ENCODE measurements around the gene MICB.
A peak's percentile ranks its signal among the peaks of the same experiment; 100 is the strongest.

The MICB gene

GRCh38 chr6:31534521-31535040 lies 36.6 kb downstream of the MICB start:
- no peak overlapping the region for H3K4me3 ChIP-seq (ENCODE audit: insufficient read depth, low read length, poor library complexity, severe bottlenecking)
- H3K9ac ChIP-seq (ENCODE audit: low read length), result no peak overlapping the region
- H3K27ac ChIP-seq (ENCODE audit: low read depth, low read length), result no peak overlapping the region
- peaks cover 72% of the 10 kb centered on the region for H4K20me1 ChIP-seq (ENCODE audit: low read depth, low read length)
- peaks cover 83% of the 10 kb centered on the region for H3K36me3 ChIP-seq (ENCODE audit: low read length)
- H3K4me2 ChIP-seq (ENCODE audit: low read depth, low read length, poor library complexity, severe bottlenecking), result no peak overlapping the region
- H2AFZ ChIP-seq (ENCODE audit: low read depth, low read length, severe bottlenecking), result no peak overlapping the region
- H3F3A ChIP-seq (ENCODE audit: insufficient read depth), result peaks cover 61% of the 10 kb centered on the region
- no peaks in the 10 kb centered on the region for H3K9me2 ChIP-seq (replicated peaks; ENCODE audit: insufficient read depth, low read length)
- no peaks in the 10 kb centered on the region for H3K9me3 ChIP-seq (ENCODE audit: insufficient read depth, low read length)
- TF ChIP-seq EZH2phosphoT487 (conservative IDR thresholded peaks at IDR 0.05; ENCODE audit: low read length) (no peak), CTCF (IDR thresholded peaks at IDR 0.05; ENCODE audit: insufficient read depth, low read length, poor library complexity, severe bottlenecking) (no peak)
- peaks cover 56% of the 10 kb centered on the region for H3K79me2 ChIP-seq (ENCODE audit: insufficient read depth, low read length)
- H3K27me3 ChIP-seq (ENCODE audit: low read length), result no peaks in the 10 kb centered on the region

DNA sequence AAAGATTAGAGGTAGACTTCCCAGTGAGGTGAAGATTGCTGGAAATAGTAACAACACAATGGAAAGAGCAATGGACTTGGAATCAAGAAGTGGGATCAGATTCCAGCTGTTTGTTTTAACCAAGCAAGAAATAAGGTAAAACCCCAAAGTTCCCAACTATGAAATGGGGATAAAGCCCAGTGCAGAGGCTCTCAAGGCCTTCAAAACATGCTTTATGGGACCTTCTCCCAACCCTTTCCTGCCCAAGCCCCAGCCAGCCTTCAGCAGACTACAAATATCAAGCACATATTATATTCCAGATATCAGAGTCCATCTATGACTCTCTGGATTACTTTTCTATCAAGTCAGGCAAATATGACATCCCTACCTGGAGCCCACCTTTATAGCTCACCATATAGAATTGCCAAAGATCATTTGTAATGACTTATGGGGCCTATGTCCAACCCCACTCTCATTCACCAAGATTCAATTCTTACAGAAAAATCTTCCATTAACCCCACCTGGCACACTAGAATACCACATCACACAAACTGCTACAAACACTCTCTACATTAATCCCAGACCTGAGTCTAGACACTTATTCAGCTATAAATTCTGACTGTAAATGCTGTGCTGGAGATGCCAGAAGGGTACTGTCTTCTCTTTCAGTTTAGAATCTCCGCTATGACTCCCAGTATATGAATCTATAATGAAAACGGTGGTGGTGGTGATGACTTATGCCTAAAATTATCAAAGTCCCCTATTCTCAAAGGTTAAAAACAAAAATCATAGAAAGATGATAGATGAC lies 37.8 kb downstream of the MICB start:
- peaks cover 92% of the 10 kb centered on the region for H3K36me3 ChIP-seq (ENCODE audit: low read length)
- H3K79me2 ChIP-seq (ENCODE audit: insufficient read depth, low read length), result peaks cover 68% of the 10 kb centered on the region
- no peaks in the 10 kb centered on the region for H3K27me3 ChIP-seq (ENCODE audit: low read length)
- no peak overlapping the region for H3K4me3 ChIP-seq (ENCODE audit: insufficient read depth, low read length, poor library complexity, severe bottlenecking)
- no peaks in the 10 kb centered on the region for H3K9me2 ChIP-seq (replicated peaks; ENCODE audit: insufficient read depth, low read length)
- TF ChIP-seq EZH2phosphoT487 (conservative IDR thresholded peaks at IDR 0.05; ENCODE audit: low read length) (no peak), CTCF (IDR thresholded peaks at IDR 0.05; ENCODE audit: insufficient read depth, low read length, poor library complexity, severe bottlenecking) (no peak)
- no peak overlapping the region for H2AFZ ChIP-seq (ENCODE audit: low read depth, low read length, severe bottlenecking)
- no peak overlapping the region for H3K9ac ChIP-seq (ENCODE audit: low read length)
- peaks cover 83% of the 10 kb centered on the region for H4K20me1 ChIP-seq (ENCODE audit: low read depth, low read length)
- no peaks in the 10 kb centered on the region for H3K9me3 ChIP-seq (ENCODE audit: insufficient read depth, low read length)
- H3K27ac ChIP-seq (ENCODE audit: low read depth, low read length), result no peak overlapping the region
- H3K4me2 ChIP-seq (ENCODE audit: low read depth, low read length, poor library complexity, severe bottlenecking), result no peak overlapping the region
- H3F3A ChIP-seq (ENCODE audit: insufficient read depth), result peaks cover 56% of the 10 kb centered on the region

DNA sequence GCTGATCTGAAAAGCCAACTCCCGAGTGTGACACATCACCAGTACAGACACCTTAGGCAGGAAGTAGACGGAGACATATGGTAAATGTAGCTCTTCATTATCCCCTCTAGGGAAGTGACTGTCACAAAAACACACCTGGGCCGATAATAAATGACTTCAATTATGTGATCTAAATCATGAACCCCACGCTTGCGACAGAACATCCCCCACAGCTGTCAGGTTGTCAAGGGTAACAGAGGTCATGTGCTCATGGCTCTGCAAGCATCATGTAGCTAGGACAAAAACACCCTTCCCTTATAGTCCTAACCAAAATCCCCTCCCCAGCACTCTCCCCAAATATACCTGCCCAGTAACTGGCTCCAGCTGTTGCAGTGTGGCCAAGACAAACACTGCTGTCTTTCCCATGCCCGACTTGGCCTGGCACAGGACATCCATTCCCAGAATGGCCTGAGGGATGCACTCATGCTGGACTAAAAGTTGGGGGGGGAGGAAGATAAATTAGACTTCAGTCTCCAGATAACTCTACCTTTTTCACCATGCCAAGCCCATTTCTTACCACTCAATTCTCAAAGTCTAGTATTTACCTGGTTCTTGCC lies 41.0 kb downstream of the MICB start:
- Histone ChIP-seq H3K36me3 (ENCODE audit: low read length) (peaks cover 67% of the 10 kb centered on the region), H3K9me3 (ENCODE audit: insufficient read depth, low read length) (no peaks in the 10 kb centered on the region), H3K9me2 (replicated peaks; ENCODE audit: insufficient read depth, low read length) (no peaks in the 10 kb centered on the region), H3K9ac (ENCODE audit: low read length) (peak overlapping the region; percentile 79; the same call in 1 of the 2 replicates), H3K4me2 (ENCODE audit: low read depth, low read length, poor library complexity, severe bottlenecking) (peak overlapping the region; percentile 83), H4K20me1 (ENCODE audit: low read depth, low read length) (peaks cover 60% of the 10 kb centered on the region), H3F3A (ENCODE audit: insufficient read depth) (peaks cover 44% of the 10 kb centered on the region), H3K27ac (ENCODE audit: low read depth, low read length) (no peak overlapping the region), H2AFZ (ENCODE audit: low read depth, low read length, severe bottlenecking) (no peak overlapping the region), H3K4me3 (ENCODE audit: insufficient read depth, low read length, poor library complexity, severe bottlenecking) (no peak overlapping the region), H3K79me2 (ENCODE audit: insufficient read depth, low read length) (peaks cover 71% of the 10 kb centered on the region), H3K27me3 (ENCODE audit: low read length) (no peaks in the 10 kb centered on the region)
- TF ChIP-seq CTCF (IDR thresholded peaks at IDR 0.05; ENCODE audit: insufficient read depth, low read length, poor library complexity, severe bottlenecking), result no peak
- no peak for TF ChIP-seq EZH2phosphoT487 (conservative IDR thresholded peaks at IDR 0.05; ENCODE audit: low read length)

Measured in SU-DHL-6 (cell line).